H1 (cell line): ENCODE measurements around the gene LRRC72. TPM values are rescaled to one million over a fixed set of nuclear protein-coding genes. Genes with fewer than 3 reads are reported as not detected.

Experiments used
- CTCF ChIA-PET: fragments of 300-600 bp; sonication (Branson Sonifier 250); formaldehyde crosslinking; loops from one replicate; lab custom pipeline; 2021; ENCODE audit not compliant: partially characterized antibody; lab: Charles Lee
- POLR2A ChIA-PET: fragments of 300-600 bp; sonication (Branson Sonifier 250); formaldehyde crosslinking; loops from one replicate; lab custom pipeline; 2021; ENCODE audit warnings: inconsistent platforms; ENCODE audit not compliant: partially characterized antibody; lab: Charles Lee
- DNase-seq, 2 experiments: peaks; one replicate each; pipeline versions ENCODE4 v3.0.0 to v3.0.0-alpha.2; 2010 to 2022; ENCODE audit warnings: low spot score in 2 of 2, low read depth in 1 of 2, mixed read lengths in 1 of 2
- FAIRE-seq: peaks from 2 replicates; lab custom pipeline; 2011; peaks lifted over from hg19 to GRCh38; lab: Jason Lieb, UNC
- H2AFZ ChIP-seq: 2 replicates; pipeline ENCODE4 v1.8.1; 2012; ENCODE audit warnings: low read length, inconsistent platforms
- H2AK5ac ChIP-seq: 2 replicates; pipeline ENCODE4 v1.6.1; 2013; ENCODE audit warnings: low read depth, low read length
- H2BK120ac ChIP-seq: replicated peaks from 2 replicates; pipeline ENCODE3; 2013; ENCODE audit warnings: low read depth, low read length, inconsistent platforms
- H2BK12ac ChIP-seq: 2 replicates; pipeline ENCODE4 v1.6.1; 2013; ENCODE audit warnings: low read depth, low read length
- H2BK15ac ChIP-seq: 2 replicates; pipeline ENCODE4 v1.6.1; 2013; ENCODE audit warnings: low read length
- H2BK20ac ChIP-seq: 2 replicates; pipeline ENCODE4 v1.6.1; 2013; ENCODE audit warnings: low read length
- H2BK5ac ChIP-seq: 2 replicates; pipeline ENCODE4 v1.6.1; 2013; ENCODE audit warnings: low read depth, low read length
- H3K14ac ChIP-seq: 2 replicates; pipeline ENCODE4 v1.6.1; 2013; ENCODE audit warnings: inconsistent platforms; ENCODE audit not compliant: insufficient read length
- H3K18ac ChIP-seq: 2 replicates; pipeline ENCODE4 v1.6.1; 2013; ENCODE audit warnings: low read length; ENCODE audit errors: extremely low read depth
- H3K23ac ChIP-seq: 2 replicates; pipeline ENCODE4 v1.6.1; 2013; ENCODE audit warnings: inconsistent platforms; ENCODE audit not compliant: insufficient read length
- H3K23me2 ChIP-seq: 2 replicates; pipeline ENCODE4 v1.6.1; 2013; ENCODE audit warnings: low read depth, low read length
- H3K27ac ChIP-seq: 2 replicates; pipeline ENCODE4 v1.6.1; 2011; ENCODE audit warnings: low read depth, low read length, inconsistent platforms
- H3K27me3 ChIP-seq, 4 experiments: replicated peaks in 1 of 4; 1 replicate in 1 of 4; 2 replicates in 3 of 4; pipeline versions ENCODE4 v1.6.1 to v1.8.1; 2011 to 2013; ENCODE audit warnings: low read length in 3 of 4, mild to moderate bottlenecking in 3 of 4, inconsistent platforms in 2 of 4, mixed read lengths in 2 of 4, moderate library complexity in 1 of 4; ENCODE audit not compliant: control insufficient read depth in 3 of 4, insufficient read depth in 3 of 4; ENCODE audit errors: extremely low read depth in 1 of 4
- H3K36me3 ChIP-seq, 4 experiments: 2 replicates each; pipeline versions ENCODE4 v1.6.1 to v1.8.1; 2011 to 2013; ENCODE audit warnings: mild to moderate bottlenecking in 4 of 4, low read length in 3 of 4, moderate library complexity in 2 of 4, control low read depth in 1 of 4, inconsistent platforms in 1 of 4; ENCODE audit not compliant: insufficient read depth in 4 of 4, control insufficient read depth in 2 of 4
- H3K4ac ChIP-seq: replicated peaks from 2 replicates; pipeline ENCODE3; 2013; ENCODE audit warnings: low read length, low read depth, mixed read lengths, inconsistent platforms; ENCODE audit not compliant: insufficient read length
- H3K4me1 ChIP-seq, 4 experiments: replicated peaks in 1 of 4; 1 replicate in 1 of 4; 2 replicates in 3 of 4; pipeline versions ENCODE4 v1.6.1 to v1.8.1; 2011 to 2013; ENCODE audit warnings: low read length in 3 of 4, inconsistent platforms in 2 of 4, mixed read lengths in 1 of 4; ENCODE audit not compliant: insufficient read depth in 4 of 4, control insufficient read depth in 3 of 4
- H3K4me2 ChIP-seq, 2 experiments: 2 replicates each; pipeline versions ENCODE4 v1.6.1 to v1.8.1; 2011 to 2013; ENCODE audit warnings: low read depth in 2 of 2, low read length in 2 of 2, control low read depth in 1 of 2, inconsistent platforms in 1 of 2, mild to moderate bottlenecking in 1 of 2; ENCODE audit not compliant: insufficient read depth in 1 of 2
- H3K4me3 ChIP-seq, 4 experiments: fragments of 200-600, 300-600 bp in 1 of 4; sonication (generic), shearing (Covaris generic), sonication (Bioruptor Twin) in 1 of 4; 2 replicates each; pipeline versions ENCODE4 v1.5.1 to v1.8.1; 2011 to 2016; ENCODE audit warnings: low read length in 4 of 4, low read depth in 3 of 4, control low read depth in 2 of 4, inconsistent platforms in 2 of 4, mild to moderate bottlenecking in 2 of 4, mixed read lengths in 1 of 4, moderate library complexity in 1 of 4; ENCODE audit not compliant: insufficient read depth in 2 of 4; ENCODE audit errors: extremely low read depth in 1 of 4
- H3K56ac ChIP-seq: replicated peaks from 2 replicates; pipeline ENCODE3; 2013; ENCODE audit warnings: low read depth, mild to moderate bottlenecking, mixed read lengths, low read length, inconsistent platforms; ENCODE audit not compliant: insufficient read length
- H3K79me1 ChIP-seq: 2 replicates; pipeline ENCODE4 v1.6.1; 2013; ENCODE audit warnings: low read depth, low read length, control low read depth
- H3K79me2 ChIP-seq, 2 experiments: 2 replicates each; pipeline versions ENCODE4 v1.6.1 to v1.8.1; 2012 to 2013; ENCODE audit warnings: low read length in 2 of 2, mild to moderate bottlenecking in 2 of 2, inconsistent platforms in 1 of 2; ENCODE audit not compliant: insufficient read depth in 2 of 2, control insufficient read depth in 1 of 2
- H3K9ac ChIP-seq, 4 experiments: replicated peaks in 1 of 4; 1 replicate in 1 of 4; 2 replicates in 3 of 4; pipeline versions ENCODE4 v1.6.1 to v1.8.1; 2011 to 2013; ENCODE audit warnings: low read depth in 3 of 4, low read length in 3 of 4, control low read depth in 2 of 4, mild to moderate bottlenecking in 2 of 4, moderate library complexity in 2 of 4, inconsistent platforms in 1 of 4; ENCODE audit errors: extremely low read depth in 1 of 4
- H3K9me3 ChIP-seq, 2 experiments: 2 replicates each; pipeline versions ENCODE4 v1.6.1 to v1.8.1; 2012 to 2013; ENCODE audit warnings: mild to moderate bottlenecking in 2 of 2, moderate library complexity in 2 of 2, control low read depth in 1 of 2, inconsistent platforms in 1 of 2, low read depth in 1 of 2, low read length in 1 of 2, mixed read lengths in 1 of 2; ENCODE audit not compliant: insufficient read depth in 2 of 2
- H4K20me1 ChIP-seq, 2 experiments: replicated peaks in 1 of 2; 2 replicates each; pipeline versions ENCODE3 to v1.8.1; 2011 to 2013; ENCODE audit warnings: inconsistent platforms in 2 of 2, low read length in 2 of 2, mild to moderate bottlenecking in 1 of 2; ENCODE audit not compliant: insufficient read depth in 2 of 2, control insufficient read depth in 1 of 2
- H4K5ac ChIP-seq: 2 replicates; pipeline ENCODE4 v1.6.1; 2013; ENCODE audit warnings: low read length, low read depth, mixed read lengths, inconsistent platforms; ENCODE audit not compliant: insufficient read length
- H4K8ac ChIP-seq: 2 replicates; pipeline ENCODE4 v1.8.0; 2013; ENCODE audit warnings: mild to moderate bottlenecking, moderate library complexity, low read length, inconsistent platforms; ENCODE audit not compliant: insufficient read depth; ENCODE audit errors: extremely low read depth
- H4K91ac ChIP-seq: replicated peaks from 2 replicates; pipeline ENCODE3; 2013; ENCODE audit warnings: low read length, mixed read lengths, inconsistent platforms; ENCODE audit not compliant: insufficient read length
- POLR2AphosphoS5 ChIP-seq: IDR thresholded peaks from 2 replicates; pipeline ENCODE4 v1.6.1; 2011; ENCODE audit warnings: low read depth, low read length
- WGBS, 2 experiments: shearing (Covaris generic) in 1 of 2; methylation state at CpG; one replicate each; pipeline versions ENCODE4 v1.1.6 to v1.1.7; 2013 to 2015; ENCODE audit warnings: low lambda C conversion rate in 2 of 2, mixed read lengths in 2 of 2, inconsistent platforms in 1 of 2, low coverage in 1 of 2, missing lambda C conversion rate in 1 of 2; ENCODE audit not compliant: insufficient replicate concordance in 2 of 2, insufficient coverage in 1 of 2, insufficient read length in 1 of 2; ENCODE audit errors: extremely low coverage in 1 of 2, missing lambda C conversion rate in 1 of 2; 5-methylcytosine and 5-hydroxymethylcytosine counted together
- polyA plus RNA-seq, 7 experiments: library from polyadenylated mRNA; depleted of rRNA in 3 of 7; stranded (reverse) in 5 of 7; unstranded in 2 of 7; fragments of >200 nt in 5 of 7; fragments of 200-250 nt in 2 of 7; gene quantifications; 1 replicate in 5 of 7; 2 replicates in 1 of 7; 4 replicates in 1 of 7; pipeline versions ENCODE4 v1.2.1 to v1.2.3, GENCODE V29; 2011 to 2013; ENCODE audit warnings: missing spikeins in 2 of 7, mixed read lengths in 2 of 7
- total RNA-seq: library from RNA; stranded (reverse); fragmentation: NEBNext Ultra II Directional; extraction: Animal tissue kit (Norgen Biotek cat#: 25700); gene quantifications from 2 replicates; pipeline ENCODE4 v1.2.1, GENCODE V29; 2021

The LRRC72 gene
- total and polyA plus RNA-seq, 2 of the 8 experiments (the other 6 are each of a cell fraction or from before 2014, with no cell fraction given), result not detected

- H3K27me3 ChIP-seq, result no peaks in the 10 kb centered on the region
- H3K79me2 ChIP-seq, result no peaks in the 10 kb centered on the region
- no peak overlapping the region for H2BK5ac ChIP-seq
- FAIRE-seq, result no peak
- no peak overlapping the region for H3K14ac ChIP-seq
- no peak overlapping the region for H3K18ac ChIP-seq
- no peak overlapping the region for H2AK5ac ChIP-seq
- H3K23me2 ChIP-seq, result no peaks in the 10 kb centered on the region
- H2BK15ac ChIP-seq, result no peak overlapping the region
- no peak overlapping the region for H3K56ac ChIP-seq
- no peak overlapping the region for H3K4me3 ChIP-seq
- 0 out of 7 replicates have a peak, but pooled peaks cover 0 to 2% (median 0%) of the 10 kb centered on the region in 4 experiments for H3K4me1 ChIP-seq
- H2BK120ac ChIP-seq, result no peak overlapping the region
- H3K36me3 ChIP-seq, result no peaks in the 10 kb centered on the region
- WGBS, 2 experiments, result 87% methylated on average over 10 of the region's 10 CpGs; no CpG with 5 or more reads in 1 of the 2 experiments
- no peak overlapping the region for H4K8ac ChIP-seq
- no peak overlapping the region for H4K5ac ChIP-seq
- POLR2A ChIA-PET, result no interaction called here
- CTCF ChIA-PET, result interaction anchor here (0.8 to 2.1 kb wide), 7 partner anchors 8 to 122 kb away, joined by 3 to 8 read pairs (median 4); no protein-coding TSS in a partner anchor
- no peak for DNase-seq
- H3K23ac ChIP-seq, result no peak overlapping the region
- no peak overlapping the region for H3K27ac ChIP-seq
- no peaks in the 10 kb centered on the region for H3K9me3 ChIP-seq
- H3K79me1 ChIP-seq, result no peaks in the 10 kb centered on the region
- no peak overlapping the region for H3K4ac ChIP-seq
- no peak for TF ChIP-seq POLR2AphosphoS5
- H3K4me2 ChIP-seq, result no peak overlapping the region
- H2BK20ac ChIP-seq, result no peak overlapping the region
- H4K20me1 ChIP-seq, result no peaks in the 10 kb centered on the region
- no peak overlapping the region for H4K91ac ChIP-seq
- H3K9ac ChIP-seq, result no peak overlapping the region
- H2BK12ac ChIP-seq, result no peak overlapping the region
- H2AFZ ChIP-seq, result 0 out of 2 replicates have a peak overlapping the region, but pooled peaks have one; percentile 21
These were observed 28.1 kb downstream of the LRRC72 start for GRCh38 chr7:16554518-16555236.
